GDM1 (cell line): ENCODE results near the gene OTUD4.

Experiments used
- DNase-seq: peaks from one replicate; lab custom pipeline; 2025; lab: John Stamatoyannopoulos, UW

The OTUD4 gene

GRCh38 chr4:145125396-145125795 is 55.0 kb downstream of the OTUD4 start:
- DNase-seq: no peak

GRCh38 chr4:145108128-145108527 is 72.3 kb downstream of the OTUD4 start:
- DNase-seq: no peak

- DNase-seq: no peak
Observed at GRCh38 chr4:145107126-145107525, 73.3 kb downstream of the OTUD4 start.

GRCh38 chr4:145103496-145103895 is 76.9 kb downstream of the OTUD4 start:
- DNase-seq: no peak

GRCh38 chr4:145102619-145103018 is 77.8 kb downstream of the OTUD4 start:
- no peak for DNase-seq

GRCh38 chr4:145101091-145101490 is 79.3 kb downstream of the OTUD4 start:
- no peak for DNase-seq

- no peak for DNase-seq
Observed at GRCh38 chr4:145099653-145100052, 80.7 kb downstream of the OTUD4 start.

- DNase-seq: no peak
Observed at GRCh38 chr4:145098675-145099037, 81.7 kb downstream of the OTUD4 start.

GRCh38 chr4:145097821-145098674 is 82.3 kb downstream of the OTUD4 start, which contains the start of the genes ABCE1 and ANAPC10:
Gene ABCE1, plus strand, starts transcription at chr4:145098311. Its CDS starts 6,102 bp downstream, at chr4:145104413.
Gene ANAPC10, minus strand, starts transcription at chr4:145098196. Its CDS starts 2,097 bp downstream, at chr4:145096099.
- DNase-seq: peak; percentile 95

GRCh38 chr4:145097331-145097820 is 83.0 kb downstream of the OTUD4 start:
- DNase-seq: no peak

- DNase-seq: no peak
Observed at GRCh38 chr4:145093638-145094037, 86.8 kb downstream of the OTUD4 start.

- no peak for DNase-seq
Observed at GRCh38 chr4:145090380-145090779, 90.0 kb downstream of the OTUD4 start.

- DNase-seq: no peak
Observed at GRCh38 chr4:145083891-145084605, 96.3 kb downstream of the OTUD4 start.
